Large intestine (tissue), 3 donors: Measurements from ENCODE around the gene KRTAP1-5. TPM values are rescaled to one million over a fixed set of nuclear protein-coding genes. Genes with fewer than 3 reads are reported as not detected.
"Not testable (repeated sequence)": the region's sequence is repeated elsewhere in the genome, so short reads cannot be mapped to it uniquely, and the experiment has no call there.

ENCODE experiments used
- DNase-seq, 2 donors: peaks; one replicate each; pipeline versions ENCODE4 v3.0.0 to v3.0.0-alpha.2; 2013
- H3K27ac ChIP-seq: one replicate; pipeline ENCODE4 v1.5.1; 2013; ENCODE audit warnings: low read length
- H3K27me3 ChIP-seq: 2 replicates; pipeline ENCODE4 v1.6.1; 2013; ENCODE audit warnings: low read length; ENCODE audit not compliant: control insufficient read depth, insufficient read depth
- H3K36me3 ChIP-seq: 2 replicates; pipeline ENCODE4 v1.6.1; 2013; ENCODE audit warnings: low read length; ENCODE audit not compliant: control insufficient read depth, insufficient read depth
- H3K4me1 ChIP-seq: one replicate; pipeline ENCODE4 v1.6.1; 2013; ENCODE audit warnings: low read length; ENCODE audit not compliant: control insufficient read depth, insufficient read depth
- H3K4me3 ChIP-seq: one replicate; pipeline ENCODE4 v1.5.1; 2013; ENCODE audit warnings: low read length
- H3K9me3 ChIP-seq: one replicate; pipeline ENCODE4 v1.6.1; 2013; ENCODE audit warnings: mild to moderate bottlenecking, low read depth, low read length, moderate library complexity; ENCODE audit not compliant: control insufficient read depth
- WGBS: methylation state at CpG from one replicate; pipeline ENCODE4 v1.1.5; 2013; ENCODE audit warnings: low lambda C conversion rate; ENCODE audit not compliant: insufficient coverage; 5-methylcytosine and 5-hydroxymethylcytosine counted together
- polyA plus RNA-seq: library from polyadenylated mRNA; unstranded; fragments of 120-200 nt; gene quantifications from one replicate; pipeline ENCODE4 v1.2.1, GENCODE V29; 2013

The KRTAP1-5 gene
- polyA plus RNA-seq, 1 donor = not detected

DNA sequence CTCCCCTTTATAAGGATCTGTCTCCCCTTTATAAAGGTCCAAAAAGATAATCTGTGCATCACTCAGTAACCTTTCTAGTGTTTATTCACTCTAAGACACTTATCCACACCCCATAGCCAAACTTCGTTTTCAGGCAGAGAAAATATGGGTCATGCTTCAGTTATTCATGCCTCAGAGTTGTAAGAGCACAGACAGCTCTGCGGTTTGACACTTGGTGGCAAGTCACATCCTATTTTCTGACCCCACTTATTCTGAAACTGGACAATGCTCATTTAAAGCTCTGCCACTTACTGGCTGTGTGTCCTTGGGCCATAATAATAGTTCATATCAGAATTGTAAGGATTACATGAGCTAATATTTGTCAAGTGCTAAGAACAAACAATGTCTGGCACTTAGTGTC, 22.1 kb upstream of the KRTAP1-5 start:
- DNase-seq = no peak
- Histone ChIP-seq H3K9me3 (no peaks in the 10 kb centered on the region), H3K36me3 (no peaks in the 10 kb centered on the region), H3K4me3 (no peak overlapping the region), H3K27ac (no peak overlapping the region), H3K4me1 (no peaks in the 10 kb centered on the region), H3K27me3 (peaks cover 23% of the 10 kb centered on the region)
- WGBS = no CpG with 5 or more reads among the region's 2 CpGs

DNA sequence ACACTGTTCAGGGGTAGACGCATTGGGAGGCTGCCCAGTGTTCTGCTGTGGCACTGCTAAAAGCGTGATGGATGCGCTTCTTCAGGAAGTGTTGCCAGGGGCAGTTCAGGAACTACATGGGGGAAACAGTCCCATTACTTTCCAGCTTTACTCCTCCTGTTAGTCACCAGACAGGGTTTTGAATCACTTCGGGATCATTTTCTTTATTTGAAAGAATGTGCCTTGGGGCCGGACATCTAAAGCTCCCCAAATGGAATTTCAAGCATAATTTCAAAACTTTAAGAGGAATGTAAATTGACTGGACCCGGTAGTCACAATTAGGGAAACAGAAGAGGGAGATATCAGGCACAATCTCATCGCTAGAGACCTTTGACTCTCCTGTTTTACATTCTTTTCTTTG, 21.4 kb upstream of the KRTAP1-5 start:
- Histone ChIP-seq H3K4me1 (no peaks in the 10 kb centered on the region), H3K4me3 (no peak overlapping the region), H3K27ac (no peak overlapping the region), H3K9me3 (no peaks in the 10 kb centered on the region), H3K36me3 (no peaks in the 10 kb centered on the region), H3K27me3 (peaks cover 20% of the 10 kb centered on the region)
- DNase-seq = no peak
- WGBS = 52% methylated on average over 2 of the region's 7 CpGs

DNA sequence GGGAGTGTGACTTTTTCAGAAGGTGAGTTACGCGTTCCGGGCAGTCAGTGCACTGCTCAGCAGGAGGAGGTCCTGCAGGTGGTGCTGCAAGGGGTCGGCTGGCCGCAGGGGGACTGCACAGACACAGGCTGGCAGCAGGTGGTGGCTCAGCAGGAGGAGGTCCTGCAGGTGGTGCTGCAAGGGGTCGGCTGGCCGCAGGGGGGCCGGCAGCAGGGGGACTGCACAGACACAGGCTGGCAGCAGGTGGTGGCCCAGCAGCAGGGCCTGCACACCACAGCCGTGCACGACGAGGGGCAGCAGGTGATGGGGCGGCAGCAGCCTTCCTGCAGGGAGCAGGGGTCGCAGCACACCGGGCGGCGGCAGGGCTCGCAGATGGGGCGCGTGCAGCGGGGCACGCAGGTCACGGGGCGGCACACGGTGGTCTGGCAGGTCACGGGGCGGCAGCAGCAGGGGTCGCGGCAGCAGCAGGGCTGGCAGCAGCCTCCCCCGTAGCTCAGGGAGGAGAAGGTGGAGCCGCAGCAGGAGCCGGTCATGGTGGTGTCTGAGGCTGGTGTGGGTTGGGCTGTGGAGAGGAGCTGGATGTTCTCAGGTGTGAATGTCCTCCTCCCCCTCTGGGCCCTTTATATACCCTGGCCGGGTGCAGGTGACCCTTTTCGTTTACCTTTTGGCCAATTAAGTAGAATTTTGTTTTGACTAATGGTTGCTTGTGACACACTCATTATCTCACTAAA, 19.9 kb upstream of the KRTAP1-5 start, which contains the start of gene KRTAP2-1:
TSS of gene KRTAP2-1 (minus strand) at position 582 of the 731 bp plus-strand sequence. CDS start at position 533, 49 bp downstream.
- not testable (repeated sequence) for H3K9me3 ChIP-seq, DNase-seq, H3K27ac ChIP-seq, H3K4me3 ChIP-seq, H3K36me3 ChIP-seq, H3K4me1 ChIP-seq
- peaks cover 20% of the 10 kb centered on the region for H3K27me3 ChIP-seq
- WGBS = no CpG with 5 or more reads among the region's 33 CpGs

GRCh38 chr17:41042953-41043352, 15.9 kb upstream of the KRTAP1-5 start:
- Histone ChIP-seq H3K36me3 (no peaks in the 10 kb centered on the region), H3K27ac (no peak overlapping the region), H3K27me3 (peaks cover 16% of the 10 kb centered on the region), H3K9me3 (no peaks in the 10 kb centered on the region), H3K4me1 (no peaks in the 10 kb centered on the region), H3K4me3 (no peak overlapping the region)
- no peak for DNase-seq
- 100% methylated on average over 1 of the region's 1 CpG for WGBS

DNA sequence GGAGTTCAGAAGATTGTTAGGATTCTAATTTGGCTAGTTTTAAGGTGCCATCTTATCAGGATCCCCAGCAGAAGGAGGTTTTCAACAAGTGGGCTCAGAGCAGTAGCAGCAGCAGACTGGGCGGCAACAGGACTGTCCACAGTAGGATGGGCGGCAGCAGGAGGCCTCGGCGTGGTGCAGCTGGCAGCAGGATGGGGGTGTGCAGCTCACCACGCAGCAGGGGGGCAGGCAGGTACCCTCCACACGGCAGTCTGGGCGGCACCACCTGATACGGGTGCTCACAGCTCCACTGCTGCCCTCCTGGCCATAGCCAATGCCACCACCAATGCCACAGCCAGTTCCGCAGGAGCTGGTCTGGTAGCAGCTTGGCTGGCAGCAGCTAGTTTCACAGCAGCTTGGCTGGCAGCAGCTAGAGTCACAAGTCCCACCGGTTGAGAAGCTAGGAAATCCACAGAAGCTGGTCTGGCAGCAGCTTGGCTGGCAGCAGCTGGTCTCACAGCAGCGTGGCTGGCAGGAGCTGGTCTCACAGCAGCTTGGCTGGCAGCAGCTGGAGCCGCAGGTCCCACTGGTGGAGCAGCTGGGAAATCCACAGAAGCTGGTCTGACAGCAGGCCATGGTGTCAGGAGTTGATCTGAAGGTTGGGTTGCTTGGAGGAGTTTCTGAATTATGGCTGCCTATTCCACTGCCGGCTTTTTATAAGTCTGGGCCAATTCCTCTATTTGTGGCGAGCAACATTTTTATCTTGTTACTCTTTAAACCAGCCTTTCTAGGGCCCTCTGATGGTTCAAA, 14.0 kb upstream of the KRTAP1-5 start, which contains the start of gene KRTAP1-1:
TSS of gene KRTAP1-1 (minus strand) at position 668 of the 789 bp plus-strand sequence. CDS start at position 615, 53 bp downstream.
- DNase-seq, H3K4me1 ChIP-seq, H3K27ac ChIP-seq, H3K4me3 ChIP-seq, H3K27me3 ChIP-seq, H3K9me3 ChIP-seq, H3K36me3 ChIP-seq: not testable (repeated sequence)
- WGBS = no CpG with 5 or more reads among the region's 14 CpGs

DNA sequence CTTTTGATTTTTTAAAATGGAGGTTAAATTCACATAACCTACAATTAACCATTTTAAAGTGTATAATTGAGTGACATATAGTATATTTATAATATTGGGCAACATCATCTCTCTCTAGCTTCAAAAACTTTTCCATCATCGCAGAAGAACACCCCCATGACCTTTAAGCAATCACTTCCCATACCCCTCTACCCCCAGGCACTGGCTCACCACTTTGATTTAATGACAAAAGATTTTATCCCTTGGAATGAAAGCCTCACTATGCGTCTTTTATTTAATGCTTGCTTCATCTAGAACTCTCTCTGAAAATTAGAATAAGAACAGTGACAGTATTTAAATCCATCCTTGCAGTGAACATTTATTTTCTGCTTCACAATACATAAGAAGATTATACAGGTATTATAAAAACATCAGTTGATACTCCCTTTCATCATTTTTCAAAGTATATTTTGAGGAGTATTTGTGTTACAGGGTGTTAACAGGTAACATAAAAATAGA, 10.9 kb upstream of the KRTAP1-5 start:
- H3K27me3 ChIP-seq = peaks cover 3% of the 10 kb centered on the region
- WGBS = no CpG with 5 or more reads among the region's 2 CpGs

GRCh38 chr17:41034346-41034935, 7.4 kb upstream of the KRTAP1-5 start, which contains the start of gene KRTAP1-3:
TSS of gene KRTAP1-3 (minus strand) at chr17:41034874. CDS start at chr17:41034821, 53 bp downstream.
- H3K4me1 ChIP-seq, H3K27ac ChIP-seq, H3K36me3 ChIP-seq, DNase-seq, H3K4me3 ChIP-seq, H3K27me3 ChIP-seq, H3K9me3 ChIP-seq: not testable (repeated sequence)
- no CpG with 5 or more reads among the region's 10 CpGs for WGBS

More for the DNA sequence above, 10.9 kb upstream of the KRTAP1-5 start:
- no peaks in the 10 kb centered on the region for H3K4me1 ChIP-seq
- no peak overlapping the region for H3K27ac ChIP-seq
- H3K36me3 ChIP-seq = no peaks in the 10 kb centered on the region
- H3K9me3 ChIP-seq = no peaks in the 10 kb centered on the region
- DNase-seq = no peak
- H3K4me3 ChIP-seq = no peak overlapping the region

DNA sequence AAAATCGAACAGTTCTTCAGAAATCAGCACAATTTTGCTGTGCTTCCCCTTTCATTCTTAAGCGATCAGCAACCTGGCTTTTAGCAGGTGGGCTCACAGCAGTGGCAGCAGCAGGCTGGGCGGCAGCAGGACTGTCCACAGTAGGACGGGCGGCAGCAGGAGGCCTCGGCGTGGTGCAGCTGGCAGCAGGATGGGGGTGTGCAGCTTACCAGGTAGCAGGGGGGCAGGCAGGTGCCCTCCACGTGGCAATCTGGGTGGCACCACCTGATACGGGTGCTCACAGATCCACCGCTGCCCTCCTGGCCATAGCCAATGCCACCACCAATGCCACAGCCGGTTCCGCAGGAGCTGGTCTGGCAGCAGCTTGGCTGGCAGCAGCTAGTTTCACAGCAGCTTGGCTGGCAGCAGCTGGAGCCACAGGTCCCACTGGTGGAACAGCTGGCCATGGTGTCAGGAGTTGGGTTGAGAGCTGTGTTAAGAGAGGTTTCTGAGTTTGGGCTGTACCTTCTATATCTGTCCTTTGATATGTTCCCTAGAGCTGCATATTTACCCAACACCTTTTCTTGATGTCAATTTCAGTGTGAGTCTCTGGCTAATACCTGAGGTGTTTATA, 2.7 kb upstream of the KRTAP1-5 start, which contains the start of gene KRTAP1-4:
TSS of gene KRTAP1-4 (minus strand) at position 563 of the 613 bp plus-strand sequence. CDS start at position 446, 117 bp downstream.
- no peak within 1 kb of the TSS for H3K4me3 ChIP-seq
- H3K27me3 ChIP-seq = no peaks in the 10 kb centered on the region
- no peaks in the 10 kb centered on the region for H3K36me3 ChIP-seq
- no peak for DNase-seq
- no peak within 1 kb of the TSS for H3K27ac ChIP-seq
- no peaks in the 10 kb centered on the region for H3K4me1 ChIP-seq
- no peaks in the 10 kb centered on the region for H3K9me3 ChIP-seq
- WGBS = no CpG with 5 or more reads among the region's 12 CpGs

DNA sequence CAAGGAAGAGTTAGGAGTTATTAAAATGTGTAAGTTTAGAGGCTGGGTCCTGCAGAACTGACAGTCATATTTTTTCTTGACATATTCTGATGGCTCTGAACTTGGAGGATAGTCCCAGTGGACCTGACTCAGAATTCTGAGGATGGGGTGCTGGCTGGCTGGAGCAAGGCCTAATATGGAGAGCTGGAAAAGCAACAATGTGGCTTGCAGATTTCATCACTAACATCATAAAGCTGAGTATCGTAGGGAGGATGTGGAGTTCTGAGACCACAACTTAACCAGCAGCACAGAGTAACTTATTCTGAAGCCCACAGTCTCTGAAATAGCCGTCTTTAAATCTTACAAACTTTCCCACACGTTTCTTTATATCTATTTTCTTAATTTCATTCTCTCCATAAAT, 2.3 kb downstream of the KRTAP1-5 start:
- DNase-seq = no peak
- Histone ChIP-seq H3K9me3 (no peaks in the 10 kb centered on the region), H3K36me3 (no peaks in the 10 kb centered on the region), H3K27me3 (no peaks in the 10 kb centered on the region), H3K4me3 (no peak overlapping the region), H3K4me1 (no peaks in the 10 kb centered on the region), H3K27ac (no peak overlapping the region)
- WGBS = no CpG with 5 or more reads among the region's 3 CpGs

DNA sequence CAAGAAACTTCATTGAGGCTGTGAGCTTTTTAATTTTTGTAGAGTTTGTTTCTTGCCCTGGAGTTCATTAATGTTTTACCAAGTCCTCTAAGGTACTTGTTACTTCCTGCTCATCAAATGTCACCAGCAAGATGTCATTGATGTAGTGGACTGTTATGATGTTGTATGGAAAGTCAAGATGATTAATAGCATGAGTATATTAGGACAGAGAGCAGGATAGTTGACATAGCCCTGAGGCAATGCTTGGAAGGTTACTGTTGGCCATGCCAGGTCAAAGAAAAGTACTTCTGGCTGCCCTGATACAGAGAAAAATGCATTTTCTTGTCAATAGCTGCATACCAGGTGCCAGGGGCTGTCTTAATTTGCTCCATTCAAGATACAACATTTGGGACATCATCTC, 6.7 kb downstream of the KRTAP1-5 start:
- no peak overlapping the region for H3K27ac ChIP-seq
- no peaks in the 10 kb centered on the region for H3K4me1 ChIP-seq
- no peak for DNase-seq
- H3K27me3 ChIP-seq = no peaks in the 10 kb centered on the region
- no peaks in the 10 kb centered on the region for H3K36me3 ChIP-seq
- H3K9me3 ChIP-seq = no peaks in the 10 kb centered on the region
- H3K4me3 ChIP-seq = no peak overlapping the region
